HepG2 (cell line): ENCODE measurements around the gene SH3PXD2A. TPM values are rescaled to one million over a fixed set of nuclear protein-coding genes. Genes with fewer than 3 reads are reported as not detected.

Experiments
- ATAC-seq: fragments of 200-7000 bp; cut with Tn5 transposase; 3 replicates; pipeline ENCODE4 v1.9.1; 2020; ENCODE audit warnings: mild to moderate bottlenecking, moderate library complexity
- BruUV-seq: library from RNA; stranded (reverse); fragments of 400-500 nt; replicated peaks from 2 replicates; lab custom pipeline; 2021; lab: Mats Ljungman, UMichigan
- CTCF ChIA-PET: fragments of 300-600 bp; formaldehyde crosslinking; extraction: SDS; loops from one replicate; lab custom pipeline; 2021; ENCODE audit warnings: low total read pairs, inconsistent platforms, low intra/inter-chr PET ratio; lab: Yijun Ruan, JAX
- POLR2A ChIA-PET: fragments of 350-600 bp; sonication (Branson Sonifier 250); formaldehyde crosslinking; loops from one replicate; lab custom pipeline; 2020; ENCODE audit warnings: antibody characterized with exemption, inconsistent platforms; lab: Yijun Ruan, JAX
- DNase-seq: peaks from one replicate; pipeline ENCODE4 v3.0.0-alpha.2; 2015; ENCODE audit warnings: low spot score
- FAIRE-seq: peaks from 3 replicates; lab custom pipeline; 2011; peaks lifted over from hg19 to GRCh38; lab: Jason Lieb, UNC
- H2AFZ ChIP-seq: one replicate; pipeline ENCODE4 v1.6.1; 2011; ENCODE audit warnings: low read length, inconsistent platforms
- H3K27ac ChIP-seq: fragments of 300-600 bp; 3 replicates; pipeline ENCODE4 v1.8.0; 2011; ENCODE audit warnings: mixed run types, mild to moderate bottlenecking, mixed read lengths, low read length, inconsistent platforms; ENCODE audit not compliant: insufficient read depth; ENCODE audit errors: extremely low read length
- H3K27me3 ChIP-seq, 2 experiments: fragments of 200-600 bp in 1 of 2; 2 replicates in 1 of 2; 3 replicates in 1 of 2; pipeline versions ENCODE4 v1.6.0 to v1.8.0; 2011; ENCODE audit warnings: low read length in 2 of 2, mild to moderate bottlenecking in 2 of 2, moderate library complexity in 2 of 2, inconsistent platforms in 1 of 2; ENCODE audit not compliant: insufficient read depth in 2 of 2, control insufficient read depth in 1 of 2
- H3K36me3 ChIP-seq, 2 experiments: fragments of 200-600 bp in 1 of 2; replicated peaks in 1 of 2; 2 replicates in 1 of 2; 3 replicates in 1 of 2; pipeline versions ENCODE4 v1.5.1 to v1.8.0; 2011; ENCODE audit warnings: low read length in 2 of 2, inconsistent platforms in 1 of 2; ENCODE audit not compliant: insufficient read depth in 2 of 2, control insufficient read depth in 1 of 2
- H3K4me1 ChIP-seq: 2 replicates; pipeline ENCODE4 v1.5.1; 2012; ENCODE audit warnings: low read length, inconsistent platforms; ENCODE audit not compliant: insufficient read depth
- H3K4me2 ChIP-seq: 2 replicates; pipeline ENCODE4 v1.6.0; 2011; ENCODE audit warnings: low read depth, low read length, inconsistent platforms
- H3K4me3 ChIP-seq, 3 experiments: fragments of 200-600 bp in 1 of 3; sonication (generic), shearing (Covaris generic) in 1 of 3; replicated peaks in 1 of 3; 2 replicates each; pipeline ENCODE4 v1.5.1; 2011 to 2016; ENCODE audit warnings: low read length in 3 of 3, inconsistent platforms in 2 of 3, low read depth in 2 of 3, mild to moderate bottlenecking in 2 of 3, control low read depth in 1 of 3, mixed read lengths in 1 of 3; ENCODE audit not compliant: insufficient read depth in 1 of 3
- H3K79me2 ChIP-seq: one replicate; pipeline ENCODE4 v1.6.1; 2011; ENCODE audit warnings: low read length, inconsistent platforms; ENCODE audit not compliant: insufficient read depth
- H3K9ac ChIP-seq: 2 replicates; pipeline ENCODE4 v1.6.0; 2011; ENCODE audit warnings: mild to moderate bottlenecking, low read depth, low read length, inconsistent platforms; ENCODE audit not compliant: insufficient read depth
- H3K9me3 ChIP-seq: 2 replicates; pipeline ENCODE4 v1.5.1; 2012; ENCODE audit warnings: mild to moderate bottlenecking, low read length
- H4K20me1 ChIP-seq: 2 replicates; pipeline ENCODE4 v1.6.0; 2011; ENCODE audit warnings: inconsistent platforms, mild to moderate bottlenecking, low read length, moderate library complexity; ENCODE audit not compliant: insufficient read depth
- ELF1 ChIP-seq: sonication (generic); formaldehyde crosslinking; IDR thresholded peaks from 2 replicates; pipeline ENCODE4 v1.4.0; 2020; ENCODE audit warnings: missing genetic modification reagents
- FOXA1 ChIP-seq, 2 experiments: fragments of 450-650 bp in 1 of 2; sonication (generic) in 1 of 2; formaldehyde crosslinking in 1 of 2; IDR thresholded peaks; 2 replicates each; pipeline versions ENCODE4 v1.4.0 to v1.6.1; 2016 to 2020; ENCODE audit warnings: missing genetic modification reagents in 1 of 2
- IKZF1 ChIP-seq: fragments of 450-650 bp; IDR thresholded peaks from 2 replicates; pipeline ENCODE4 v1.7.1; 2016
- JDP2 ChIP-seq: sonication (generic); formaldehyde crosslinking; IDR thresholded peaks from 2 replicates; pipeline ENCODE4 v1.8.1; 2022; ENCODE audit warnings: missing genetic modification reagents, borderline replicate concordance
- NFYC ChIP-seq: IDR thresholded peaks from 2 replicates; pipeline ENCODE4 v1.6.1; 2016; ENCODE audit warnings: missing genetic modification reagents, missing compliant biosample characterization
- TOPORS ChIP-seq: sonication (generic); formaldehyde crosslinking; IDR thresholded peaks from 2 replicates; pipeline ENCODE4 v1.8.0; 2023; ENCODE audit warnings: mild to moderate bottlenecking, missing genetic modification reagents
- XBP1 ChIP-seq: sonication (generic); formaldehyde crosslinking; IDR thresholded peaks from 2 replicates; pipeline ENCODE4 v1.5.0; 2020; ENCODE audit warnings: missing genetic modification reagents
- ZNF235 ChIP-seq: sonication (generic); formaldehyde crosslinking; IDR thresholded peaks from 2 replicates; pipeline ENCODE4 v1.8.1; 2023; ENCODE audit warnings: mild to moderate bottlenecking, missing genetic modification reagents, borderline replicate concordance
- ZNF496 ChIP-seq: sonication (generic); formaldehyde crosslinking; IDR thresholded peaks from 2 replicates; pipeline ENCODE4 v1.8.1; 2023; ENCODE audit warnings: mild to moderate bottlenecking, moderate library complexity, missing genetic modification reagents; ENCODE audit not compliant: insufficient replicate concordance
- ZNF605 ChIP-seq: sonication (generic); formaldehyde crosslinking; IDR thresholded peaks from 2 replicates; pipeline ENCODE4 v1.8.0; 2022; ENCODE audit warnings: mild to moderate bottlenecking, missing genetic modification reagents
- ZNF713 ChIP-seq: sonication (generic); formaldehyde crosslinking; IDR thresholded peaks from 2 replicates; pipeline ENCODE4 v1.4.0; 2020; ENCODE audit warnings: mild to moderate bottlenecking, missing genetic modification reagents
- ZNF737 ChIP-seq: sonication (generic); formaldehyde crosslinking; IDR thresholded peaks from 2 replicates; pipeline ENCODE4 v1.5.0; 2020; ENCODE audit warnings: missing genetic modification reagents, mild to moderate bottlenecking, borderline replicate concordance
- ZSCAN20 ChIP-seq: sonication (generic); formaldehyde crosslinking; IDR thresholded peaks from 2 replicates; pipeline ENCODE4 v1.4.0; 2020; ENCODE audit warnings: missing genetic modification reagents, mild to moderate bottlenecking, borderline replicate concordance
- WGBS: methylation state at CpG from one replicate; pipeline ENCODE4 v1.1.6; 2017; ENCODE audit warnings: low lambda C conversion rate; 5-methylcytosine and 5-hydroxymethylcytosine counted together
- in situ Hi-C: cut with HindIII; loops from 2 replicates; pipeline ENCODE4 v1.10.0; 2017; ENCODE audit warnings: low pct_unique_long_range_greater_than_20kb; ENCODE audit not compliant: extremely low pct_ligation_motif_present
- intact Hi-C: fragments of 100-400 bp; cut with micrococcal nuclease; formaldehyde crosslinking; loops from one replicate; pipeline ENCODE4 v1.10.0; 2022; ENCODE audit not compliant: unreplicated experiment
- polyA plus RNA-seq, 8 experiments: library from polyadenylated mRNA; depleted of rRNA in 3 of 8; stranded (reverse) in 7 of 8; unstranded in 1 of 8; fragments of >200 nt; fragmentation: Illumina TruSeq in 4 of 8; extraction: Trizol in 4 of 8; gene quantifications; 2 replicates each; pipeline versions ENCODE4 v1.2.1 to v1.2.3, GENCODE V29; 2011 to 2016; ENCODE audit warnings: low read depth in 4 of 8, missing spikeins in 1 of 8, mixed read lengths in 1 of 8; ENCODE audit not compliant: insufficient read depth in 1 of 8
- total RNA-seq, 5 experiments: library from RNA; depleted of rRNA; stranded (reverse); fragments of >200 nt; fragmentation: Illumina TruSeq; extraction: Trizol; gene quantifications; 2 replicates each; pipeline ENCODE4 v1.2.3, GENCODE V29; 2016; ENCODE audit warnings: low read depth in 1 of 5
- TF ChIP-seq, protein P1 (sequence below): IDR thresholded peaks from 2 replicates; pipeline ENCODE4 v1.6.1; 2012; ENCODE audit warnings: inconsistent platforms
- TF ChIP-seq, protein P2 (sequence below): sonication (generic); formaldehyde crosslinking; IDR thresholded peaks from 2 replicates; pipeline ENCODE4 v1.8.1; 2023; ENCODE audit warnings: mild to moderate bottlenecking, missing genetic modification reagents, borderline replicate concordance
- TF ChIP-seq, protein P3 (sequence below): sonication (generic); formaldehyde crosslinking; IDR thresholded peaks from 2 replicates; pipeline ENCODE4 v1.9.0; 2021; ENCODE audit warnings: missing genetic modification reagents, borderline replicate concordance
- TF ChIP-seq, protein P4 (sequence below): IDR thresholded peaks from 2 replicates; pipeline ENCODE4 v1.6.1; 2016; ENCODE audit warnings: mild to moderate bottlenecking, missing biosample characterization, missing genetic modification reagents
- TF ChIP-seq, protein P5 (sequence below): sonication (generic); formaldehyde crosslinking; IDR thresholded peaks from 2 replicates; pipeline ENCODE4 v1.4.0; 2020; ENCODE audit warnings: low read depth, missing genetic modification reagents

The SH3PXD2A gene
- total and polyA plus RNA-seq, 2 of the 13 experiments (the other 11 are each of a cell fraction or from before 2014, with no cell fraction given), result 11.1 to 11.3 TPM

DNA sequence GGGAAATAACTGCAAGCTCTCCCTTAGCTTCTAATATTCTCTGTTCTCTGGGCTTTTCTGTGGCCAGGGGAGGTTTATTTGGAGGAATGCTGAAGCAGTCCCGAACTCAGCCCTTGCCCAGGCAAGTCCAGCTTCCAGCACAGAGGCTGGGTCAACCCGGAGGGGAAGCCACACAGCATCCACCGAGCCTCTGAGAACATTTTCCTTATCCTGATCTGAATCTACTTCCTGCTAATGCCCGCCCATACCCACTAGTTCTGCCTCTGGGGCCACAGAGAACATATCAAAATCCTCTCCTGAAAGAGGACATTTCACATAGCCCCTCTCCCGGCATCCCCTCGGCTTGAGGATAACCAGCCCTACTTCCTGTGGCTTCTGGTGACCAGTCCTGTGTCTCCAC lies 31.1 kb downstream of the SH3PXD2A start:
- CTCF ChIA-PET, result no interaction called here
- WGBS, result 92% methylated on average over 5 of the region's 6 CpGs
- no peak overlapping the region for H3K27ac ChIP-seq
- POLR2A ChIA-PET, result interaction anchor here (1.2 kb wide), 2 partner anchors 10 to 30 kb away, joined by 4 to 6 read pairs; no protein-coding TSS in a partner anchor
- H3K9me3 ChIP-seq, result no peaks in the 10 kb centered on the region
- intact Hi-C loops (no loop called here), in situ Hi-C loops (no loop called here)
- peaks cover 77% of the 10 kb centered on the region for H3K4me1 ChIP-seq
- H3K36me3 ChIP-seq, result peaks cover 3 to 26% of the 10 kb centered on the region in 2 experiments; a peak in 3 of 5 replicates
- FAIRE-seq, result no peak
- H3K4me3 ChIP-seq, result no peak overlapping the region
- no peak overlapping the region for H3K9ac ChIP-seq
- peaks cover 81% of the 10 kb centered on the region for H3K79me2 ChIP-seq
- no peak overlapping the region for H2AFZ ChIP-seq
- no peak for DNase-seq
- H3K27me3 ChIP-seq, result no peaks in the 10 kb centered on the region
- no peak overlapping the region for H3K4me2 ChIP-seq
- no TSS peak for BruUV-seq
- no peak for ATAC-seq
- H4K20me1 ChIP-seq, result peaks cover 14% of the 10 kb centered on the region
- TF ChIP-seq TOPORS (CRISPR knock-in tag) (no peak), ZNF605 (CRISPR knock-in tag) (no peak), NFYC (CRISPR knock-in tag) (no peak), ZSCAN20 (CRISPR knock-in tag) (no peak), FOXA1 (IDR thresholded peaks at IDR 0.05) (no peak), FOXA1 (CRISPR knock-in tag; IDR thresholded peaks at IDR 0.05) (no peak), ZNF737 (CRISPR knock-in tag) (no peak), IKZF1 (no peak), ZNF713 (no peak), JDP2 (CRISPR knock-in tag) (no peak), XBP1 (CRISPR knock-in tag) (no peak), ZNF496 (no peak), ZNF235 (no peak), ELF1 (CRISPR knock-in tag) (no peak)
- TF ChIP-seq, protein P1, sequence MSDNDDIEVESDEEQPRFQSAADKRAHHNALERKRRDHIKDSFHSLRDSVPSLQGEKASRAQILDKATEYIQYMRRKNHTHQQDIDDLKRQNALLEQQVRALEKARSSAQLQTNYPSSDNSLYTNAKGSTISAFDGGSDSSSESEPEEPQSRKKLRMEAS, result no peak
- TF ChIP-seq, protein P2, sequence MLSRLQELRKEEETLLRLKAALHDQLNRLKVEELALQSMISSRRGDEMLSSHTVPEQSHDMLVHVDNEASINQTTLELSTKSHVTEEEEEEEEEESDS (CRISPR knock-in tag), result no peak
- TF ChIP-seq, protein P3, sequence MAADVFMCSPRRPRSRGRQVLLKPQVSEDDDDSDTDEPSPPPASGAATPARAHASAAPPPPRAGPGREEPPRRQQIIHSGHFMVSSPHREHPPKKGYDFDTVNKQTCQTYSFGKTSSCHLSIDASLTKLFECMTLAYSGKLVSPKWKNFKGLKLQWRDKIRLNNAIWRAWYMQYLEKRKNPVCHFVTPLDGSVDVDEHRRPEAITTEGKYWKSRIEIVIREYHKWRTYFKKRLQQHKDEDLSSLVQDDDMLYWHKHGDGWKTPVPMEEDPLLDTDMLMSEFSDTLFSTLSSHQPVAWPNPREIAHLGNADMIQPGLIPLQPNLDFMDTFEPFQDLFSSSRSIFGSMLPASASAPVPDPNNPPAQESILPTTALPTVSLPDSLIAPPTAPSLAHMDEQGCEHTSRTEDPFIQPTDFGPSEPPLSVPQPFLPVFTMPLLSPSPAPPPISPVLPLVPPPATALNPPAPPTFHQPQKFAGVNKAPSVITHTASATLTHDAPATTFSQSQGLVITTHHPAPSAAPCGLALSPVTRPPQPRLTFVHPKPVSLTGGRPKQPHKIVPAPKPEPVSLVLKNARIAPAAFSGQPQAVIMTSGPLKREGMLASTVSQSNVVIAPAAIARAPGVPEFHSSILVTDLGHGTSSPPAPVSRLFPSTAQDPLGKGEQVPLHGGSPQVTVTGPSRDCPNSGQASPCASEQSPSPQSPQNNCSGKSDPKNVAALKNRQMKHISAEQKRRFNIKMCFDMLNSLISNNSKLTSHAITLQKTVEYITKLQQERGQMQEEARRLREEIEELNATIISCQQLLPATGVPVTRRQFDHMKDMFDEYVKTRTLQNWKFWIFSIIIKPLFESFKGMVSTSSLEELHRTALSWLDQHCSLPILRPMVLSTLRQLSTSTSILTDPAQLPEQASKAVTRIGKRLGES (CRISPR knock-in tag), result no peak
- TF ChIP-seq, protein P4, sequence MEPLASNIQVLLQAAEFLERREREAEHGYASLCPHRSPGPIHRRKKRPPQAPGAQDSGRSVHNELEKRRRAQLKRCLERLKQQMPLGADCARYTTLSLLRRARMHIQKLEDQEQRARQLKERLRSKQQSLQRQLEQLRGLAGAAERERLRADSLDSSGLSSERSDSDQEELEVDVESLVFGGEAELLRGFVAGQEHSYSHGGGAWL (CRISPR knock-in tag), result no peak
- TF ChIP-seq, protein P5, sequence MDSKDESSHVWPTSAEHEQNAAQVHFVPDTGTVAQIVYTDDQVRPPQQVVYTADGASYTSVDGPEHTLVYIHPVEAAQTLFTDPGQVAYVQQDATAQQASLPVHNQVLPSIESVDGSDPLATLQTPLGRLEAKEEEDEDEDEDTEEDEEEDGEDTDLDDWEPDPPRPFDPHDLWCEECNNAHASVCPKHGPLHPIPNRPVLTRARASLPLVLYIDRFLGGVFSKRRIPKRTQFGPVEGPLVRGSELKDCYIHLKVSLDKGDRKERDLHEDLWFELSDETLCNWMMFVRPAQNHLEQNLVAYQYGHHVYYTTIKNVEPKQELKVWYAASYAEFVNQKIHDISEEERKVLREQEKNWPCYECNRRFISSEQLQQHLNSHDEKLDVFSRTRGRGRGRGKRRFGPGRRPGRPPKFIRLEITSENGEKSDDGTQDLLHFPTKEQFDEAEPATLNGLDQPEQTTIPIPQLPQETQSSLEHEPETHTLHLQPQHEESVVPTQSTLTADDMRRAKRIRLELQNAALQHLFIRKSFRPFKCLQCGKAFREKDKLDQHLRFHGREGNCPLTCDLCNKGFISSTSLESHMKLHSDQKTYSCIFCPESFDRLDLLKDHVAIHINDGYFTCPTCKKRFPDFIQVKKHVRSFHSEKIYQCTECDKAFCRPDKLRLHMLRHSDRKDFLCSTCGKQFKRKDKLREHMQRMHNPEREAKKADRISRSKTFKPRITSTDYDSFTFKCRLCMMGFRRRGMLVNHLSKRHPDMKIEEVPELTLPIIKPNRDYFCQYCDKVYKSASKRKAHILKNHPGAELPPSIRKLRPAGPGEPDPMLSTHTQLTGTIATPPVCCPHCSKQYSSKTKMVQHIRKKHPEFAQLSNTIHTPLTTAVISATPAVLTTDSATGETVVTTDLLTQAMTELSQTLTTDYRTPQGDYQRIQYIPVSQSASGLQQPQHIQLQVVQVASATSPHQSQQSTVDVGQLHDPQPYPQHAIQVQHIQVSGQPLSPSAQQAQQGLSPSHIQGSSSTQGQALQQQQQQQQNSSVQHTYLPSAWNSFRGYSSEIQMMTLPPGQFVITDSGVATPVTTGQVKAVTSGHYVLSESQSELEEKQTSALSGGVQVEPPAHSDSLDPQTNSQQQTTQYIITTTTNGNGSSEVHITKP (CRISPR knock-in tag), result no peak
